ENCODE measurements around the gene TPSAB1.
"Not testable (repeated sequence)": the region's sequence is repeated elsewhere in the genome, so short reads cannot be mapped to it uniquely, and the experiment has no call there.

The TPSAB1 gene

DNA sequence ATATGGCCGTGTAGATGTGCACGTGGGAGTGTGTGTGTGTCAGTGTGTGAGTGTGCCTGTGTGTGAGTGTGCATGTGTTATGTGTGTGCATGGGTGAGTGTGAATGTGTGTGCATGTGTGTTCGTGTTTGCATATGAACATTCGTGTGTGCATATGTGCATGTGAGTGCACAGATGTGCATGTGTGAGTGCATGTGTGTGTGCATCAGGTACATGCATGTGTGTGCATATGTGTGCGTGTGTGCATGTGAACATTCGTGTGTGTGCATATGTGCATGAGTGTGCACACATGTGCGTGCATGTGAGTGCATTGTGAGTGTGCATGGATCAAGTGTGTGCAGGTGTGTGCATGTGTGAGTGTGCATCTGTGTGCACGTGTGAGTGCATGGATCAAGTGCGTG is 2.5 kb upstream of the TPSAB1 start:
- TF ChIP-seq, protein P1, sequence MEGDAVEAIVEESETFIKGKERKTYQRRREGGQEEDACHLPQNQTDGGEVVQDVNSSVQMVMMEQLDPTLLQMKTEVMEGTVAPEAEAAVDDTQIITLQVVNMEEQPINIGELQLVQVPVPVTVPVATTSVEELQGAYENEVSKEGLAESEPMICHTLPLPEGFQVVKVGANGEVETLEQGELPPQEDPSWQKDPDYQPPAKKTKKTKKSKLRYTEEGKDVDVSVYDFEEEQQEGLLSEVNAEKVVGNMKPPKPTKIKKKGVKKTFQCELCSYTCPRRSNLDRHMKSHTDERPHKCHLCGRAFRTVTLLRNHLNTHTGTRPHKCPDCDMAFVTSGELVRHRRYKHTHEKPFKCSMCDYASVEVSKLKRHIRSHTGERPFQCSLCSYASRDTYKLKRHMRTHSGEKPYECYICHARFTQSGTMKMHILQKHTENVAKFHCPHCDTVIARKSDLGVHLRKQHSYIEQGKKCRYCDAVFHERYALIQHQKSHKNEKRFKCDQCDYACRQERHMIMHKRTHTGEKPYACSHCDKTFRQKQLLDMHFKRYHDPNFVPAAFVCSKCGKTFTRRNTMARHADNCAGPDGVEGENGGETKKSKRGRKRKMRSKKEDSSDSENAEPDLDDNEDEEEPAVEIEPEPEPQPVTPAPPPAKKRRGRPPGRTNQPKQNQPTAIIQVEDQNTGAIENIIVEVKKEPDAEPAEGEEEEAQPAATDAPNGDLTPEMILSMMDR (IDR thresholded peaks at IDR 0.05; ENCODE audit: low read depth, low read length), result no peak
- H3K4me3 ChIP-seq (ENCODE audit: low read depth, low read length), result no peak overlapping the region

DNA sequence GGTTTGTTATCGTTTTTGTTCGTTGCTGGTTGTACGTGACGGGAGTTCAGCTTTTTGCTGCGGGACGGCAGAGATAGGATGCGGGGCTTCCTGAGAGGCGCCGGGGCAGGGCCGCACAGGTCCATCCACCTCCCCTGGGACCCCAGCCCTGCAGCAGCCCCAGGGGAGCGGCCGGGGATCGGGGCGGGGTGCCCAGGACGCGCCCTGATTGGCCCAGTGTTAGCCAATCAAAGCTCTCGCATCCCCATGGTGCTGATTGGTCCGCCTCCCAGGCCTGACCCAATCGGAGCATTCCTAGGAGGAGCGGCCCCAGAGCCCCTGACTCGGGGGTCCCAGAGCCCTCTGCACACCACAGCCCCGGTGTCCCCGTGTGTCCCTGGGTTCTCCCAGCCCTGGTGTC is 1.6 kb upstream of the TPSAB1 start:
- H3K4me3 ChIP-seq (ENCODE audit: low read depth, low read length), result not testable (repeated sequence)

DNA sequence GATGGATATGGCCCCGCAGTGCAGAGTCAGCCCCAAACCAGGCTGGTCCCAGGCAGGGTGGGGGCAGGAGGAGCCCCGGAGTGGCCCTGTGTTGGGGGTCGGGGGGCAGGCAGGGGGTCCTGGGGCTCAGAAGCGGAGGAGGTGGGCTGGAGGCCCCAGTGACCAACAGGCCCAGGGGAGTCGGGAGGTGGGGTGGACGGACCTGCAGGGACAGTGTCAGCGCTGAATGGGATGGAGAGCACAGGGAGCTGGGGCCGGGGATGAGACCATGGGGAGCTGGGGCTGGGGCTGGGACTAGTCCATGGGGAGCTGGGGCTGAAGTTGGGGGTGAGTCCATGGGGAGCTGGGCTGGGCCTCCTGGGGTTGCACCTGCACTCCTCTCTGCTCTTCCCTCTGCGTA is 930 bp upstream of the TPSAB1 start:
- not testable (repeated sequence) for H3K4me3 ChIP-seq (ENCODE audit: low read depth, low read length)

DNA sequence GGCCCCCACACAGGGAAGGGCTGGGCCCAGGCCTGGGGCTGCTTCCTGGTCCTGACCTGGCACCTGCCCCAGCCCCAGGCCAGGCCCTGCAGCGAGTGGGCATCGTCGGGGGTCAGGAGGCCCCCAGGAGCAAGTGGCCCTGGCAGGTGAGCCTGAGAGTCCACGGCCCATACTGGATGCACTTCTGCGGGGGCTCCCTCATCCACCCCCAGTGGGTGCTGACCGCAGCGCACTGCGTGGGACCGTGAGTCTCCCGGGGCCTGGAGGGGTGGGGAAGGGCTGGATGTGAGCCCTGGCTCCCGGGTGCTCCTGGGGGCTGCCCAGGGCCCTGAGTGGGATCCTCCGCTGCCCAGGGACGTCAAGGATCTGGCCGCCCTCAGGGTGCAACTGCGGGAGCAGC is 576 bp downstream of the TPSAB1 start:
- not testable (repeated sequence) for H3K4me3 ChIP-seq (ENCODE audit: low read depth, low read length)

DNA sequence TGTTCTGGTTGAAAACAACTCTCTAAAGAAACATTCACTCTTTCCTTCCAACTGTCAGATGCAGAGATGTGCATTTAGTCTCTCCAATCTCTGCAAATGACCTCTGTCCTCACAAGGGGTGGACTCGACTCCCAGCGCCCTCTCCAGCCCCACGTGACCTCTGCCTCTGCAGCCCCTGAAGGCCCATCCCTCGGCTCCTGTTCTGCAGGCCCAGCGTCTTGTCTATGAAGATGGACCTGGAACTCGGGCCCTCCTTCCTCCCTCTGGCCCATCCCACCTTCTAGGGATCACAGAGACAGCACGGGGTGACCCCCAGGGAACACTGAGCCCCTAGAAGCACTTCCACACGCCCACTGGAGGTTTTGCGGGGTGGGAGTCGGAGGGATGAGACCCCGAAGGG is 2.9 kb downstream of the TPSAB1 start:
- H3K4me3 ChIP-seq (ENCODE audit: low read depth, low read length), result not testable (repeated sequence)

DNA sequence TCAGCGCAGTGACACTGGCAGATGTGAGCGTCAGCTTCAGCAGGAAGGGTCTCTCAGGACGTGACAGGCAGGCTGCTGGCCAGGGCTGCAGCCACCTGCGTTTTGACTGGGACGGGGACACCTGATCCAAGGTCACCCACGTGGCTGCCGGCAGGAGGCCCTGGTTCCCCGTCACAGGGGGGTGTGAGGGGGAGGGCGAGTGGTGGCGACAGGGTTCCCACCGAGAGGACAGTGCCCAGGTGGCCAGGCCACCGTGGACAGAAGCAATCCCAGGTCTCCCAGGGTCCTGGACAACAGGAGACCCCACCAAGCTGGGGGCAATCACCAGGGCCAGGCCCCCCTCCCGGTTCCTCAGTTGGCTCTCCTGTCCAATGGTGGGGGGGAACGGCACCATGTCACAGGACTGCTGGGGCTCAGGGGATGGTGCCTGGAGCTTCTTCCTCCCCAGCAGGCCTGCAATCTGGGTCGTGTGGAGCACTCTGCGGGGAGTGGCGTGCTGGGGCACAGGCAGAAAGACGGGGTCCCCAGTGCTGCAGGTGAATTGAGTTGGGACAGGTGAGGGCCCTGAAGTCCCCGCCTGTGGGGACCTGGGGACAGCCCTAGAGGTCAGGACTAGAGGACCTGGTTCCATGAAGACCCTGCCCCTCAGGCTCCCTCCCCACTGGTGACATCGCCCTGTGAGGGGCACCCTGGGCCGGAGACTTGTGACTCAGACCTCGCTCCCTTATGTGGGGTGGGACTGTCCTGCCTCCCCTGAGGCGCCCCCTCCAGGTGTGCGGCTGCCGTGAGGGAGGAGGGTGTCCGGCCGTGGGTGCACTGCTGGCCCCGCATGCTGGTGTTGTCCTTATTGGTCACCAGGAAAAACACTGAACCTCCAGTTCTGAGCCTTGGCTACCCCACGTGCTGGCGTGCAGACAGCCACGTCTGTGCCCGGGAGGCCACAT is 3.7 kb downstream of the TPSAB1 start:
- not testable (repeated sequence) for H3K4me3 ChIP-seq (ENCODE audit: low read depth, low read length)

DNA sequence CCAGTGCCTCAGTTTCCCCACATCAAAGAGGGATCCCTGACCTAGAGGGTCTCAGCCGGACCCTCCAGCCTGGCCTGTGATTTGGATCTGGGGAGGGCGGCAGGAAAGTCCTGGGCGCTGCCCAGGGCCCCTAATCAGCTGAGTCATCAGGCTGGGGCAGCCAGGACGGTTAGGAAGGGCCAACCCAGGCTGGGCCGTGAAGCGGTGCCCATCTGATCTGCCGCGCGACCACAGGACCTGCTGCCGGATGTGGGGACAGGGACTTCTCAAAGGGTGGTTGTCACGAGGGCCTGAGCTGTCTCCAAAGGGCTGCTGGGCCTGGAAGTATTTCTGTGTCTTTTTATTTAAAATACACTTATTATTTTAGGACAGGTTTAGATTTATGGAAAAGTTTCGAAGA is 4.4 kb downstream of the TPSAB1 start:
- TF ChIP-seq, protein P1 (IDR thresholded peaks at IDR 0.05; ENCODE audit: low read depth, low read length), result no peak
- H3K4me3 ChIP-seq (ENCODE audit: low read depth, low read length), result no peak overlapping the region

DNA sequence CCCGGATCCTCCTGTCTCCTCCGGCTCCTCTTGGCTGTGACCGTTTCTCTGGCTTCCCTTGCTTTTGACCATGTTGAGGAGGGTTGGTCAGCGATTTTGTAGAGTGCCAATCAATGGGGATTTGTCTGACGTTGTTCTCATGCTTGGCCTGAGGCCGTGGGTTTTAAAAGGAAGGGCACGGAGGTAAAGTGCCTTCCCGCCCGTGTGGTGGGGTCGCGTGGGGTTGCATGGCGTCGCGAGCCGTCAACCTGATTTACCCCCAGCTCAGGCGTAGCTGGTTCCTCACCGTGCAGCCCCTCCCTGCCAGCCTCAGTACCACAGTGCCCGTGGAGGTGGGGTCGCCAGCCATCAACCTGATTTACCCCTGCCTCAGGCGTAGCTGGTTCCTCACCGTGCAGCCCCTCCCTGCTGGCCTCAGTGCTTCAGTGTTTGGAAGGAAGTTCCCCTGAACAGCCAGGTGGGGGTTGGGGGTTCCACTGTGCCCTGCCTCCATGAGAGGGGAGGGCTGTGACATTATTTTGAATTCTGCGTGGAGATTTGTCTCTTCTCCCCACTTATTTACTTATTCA is 5.0 kb downstream of the TPSAB1 start:
- TF ChIP-seq, protein P1 (IDR thresholded peaks at IDR 0.05; ENCODE audit: low read depth, low read length), result no peak
- no peak overlapping the region for H3K4me3 ChIP-seq (ENCODE audit: low read depth, low read length)

DNA sequence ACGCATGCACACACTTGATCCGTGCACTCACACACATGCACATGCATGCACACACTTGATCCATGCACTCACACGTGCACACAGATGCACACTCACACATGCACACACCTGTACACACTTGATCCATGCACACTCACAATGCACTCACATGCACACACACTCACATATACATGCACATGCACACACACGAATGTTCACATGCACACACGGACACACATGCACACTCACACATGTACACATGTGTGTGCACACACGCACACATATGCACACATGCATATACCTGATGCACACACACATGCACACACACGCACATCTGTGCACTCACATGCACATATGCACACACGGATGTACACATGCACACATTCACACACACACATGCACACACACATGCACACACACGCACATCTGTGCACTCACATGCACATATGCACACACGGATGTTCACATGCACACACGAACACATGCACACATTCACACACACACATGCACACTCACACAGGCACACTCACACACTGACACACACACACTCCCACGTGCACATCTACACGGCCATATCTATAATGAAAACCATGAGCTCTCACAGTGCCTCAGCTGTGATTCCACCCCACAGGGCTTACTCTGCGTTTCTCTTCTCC is 7.5 kb downstream of the TPSAB1 start:
- H3K4me3 ChIP-seq (ENCODE audit: low read depth, low read length), result not testable (repeated sequence)

DNA sequence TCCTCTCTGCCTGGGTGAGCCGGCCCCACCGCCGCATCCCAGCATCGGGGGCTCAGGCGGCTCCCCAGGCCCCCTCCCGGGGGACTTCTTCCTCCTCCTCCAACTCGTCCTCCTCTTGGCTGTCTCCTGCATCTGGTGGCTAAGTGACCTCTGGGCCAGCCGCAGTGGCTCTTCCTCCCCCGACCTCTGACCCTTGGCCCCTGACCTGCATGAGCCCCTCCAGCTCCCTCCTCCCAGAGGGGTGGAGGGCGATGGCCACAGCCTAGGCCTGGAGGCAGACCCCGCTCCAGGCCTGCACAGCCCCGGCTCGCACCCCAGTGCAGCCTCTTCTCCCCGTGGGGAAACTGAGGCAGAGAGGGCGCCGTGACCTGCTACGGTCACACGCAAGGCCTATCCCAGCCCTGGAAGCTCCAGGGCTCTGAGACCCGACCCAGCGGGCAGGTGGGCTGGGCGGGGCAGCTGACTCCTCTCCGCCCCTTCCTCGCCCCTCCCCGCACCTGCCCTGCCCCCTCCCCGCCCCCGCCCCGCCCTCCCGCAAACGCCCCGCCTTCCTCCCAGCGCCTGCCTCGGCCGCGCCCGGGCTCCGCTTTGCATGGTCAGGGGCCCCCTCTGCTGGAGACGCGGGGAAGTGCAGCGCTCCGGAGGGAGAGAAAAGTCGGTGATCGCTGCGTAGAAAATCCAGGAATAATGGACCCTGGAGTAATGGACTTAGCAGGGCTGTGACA is 8.7 kb downstream of the TPSAB1 start:
- H3K4me3 ChIP-seq (ENCODE audit: low read depth, low read length), result not testable (repeated sequence)

DNA sequence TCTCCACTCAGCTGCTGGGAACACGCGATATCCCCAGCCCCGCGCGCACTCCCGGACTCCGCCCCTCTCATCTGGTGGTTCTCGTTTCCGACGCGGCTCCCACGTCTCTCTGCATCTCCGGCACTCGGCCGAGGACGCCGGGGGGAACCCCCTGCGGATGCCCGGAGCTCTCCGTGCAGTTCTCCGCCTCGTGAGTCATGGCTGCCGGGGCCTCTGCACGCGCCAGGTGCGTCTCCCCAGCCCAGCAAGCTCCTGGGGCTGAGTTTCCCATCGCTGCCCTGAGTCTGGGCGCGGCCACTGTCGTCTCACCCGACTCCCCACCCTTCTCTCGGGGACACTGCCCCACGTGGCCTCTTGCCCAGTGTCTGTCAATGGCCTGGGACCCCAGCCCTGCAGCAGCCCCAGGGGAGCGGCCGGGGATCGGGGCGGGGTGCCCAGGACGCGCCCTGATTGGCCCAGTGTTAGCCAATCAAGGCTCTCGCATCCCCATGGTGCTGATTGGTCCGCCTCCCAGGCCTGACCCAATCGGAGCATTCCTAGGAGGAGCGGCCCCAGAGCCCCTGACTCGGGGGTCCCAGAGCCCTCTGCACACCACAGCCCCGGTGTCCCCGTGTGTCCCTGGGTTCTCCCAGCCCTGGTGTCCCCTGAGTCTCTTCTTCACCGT is 13.3 kb downstream of the TPSAB1 start:
- not testable (repeated sequence) for H3K4me3 ChIP-seq (ENCODE audit: low read depth, low read length)

DNA sequence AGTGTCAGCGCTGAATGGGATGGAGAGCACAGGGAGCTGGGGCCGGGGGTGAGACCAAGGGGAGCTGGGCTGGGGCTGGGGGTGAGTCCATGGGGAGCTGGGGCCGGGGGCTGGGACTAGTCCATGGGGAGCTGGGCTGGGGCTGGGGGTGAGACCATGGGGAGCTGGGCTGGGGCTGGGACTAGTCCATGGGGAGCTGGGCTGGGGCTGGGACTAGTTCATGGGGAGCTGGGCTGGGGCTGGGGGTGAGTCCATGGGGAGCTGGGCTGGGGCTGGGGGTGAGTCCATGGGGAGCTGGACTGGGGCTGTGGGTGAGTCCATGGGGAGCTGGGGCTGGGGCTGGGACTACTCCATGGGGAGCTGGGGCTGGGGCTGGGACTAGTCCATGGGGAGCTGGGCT is 14.3 kb downstream of the TPSAB1 start:
- H3K4me3 ChIP-seq (ENCODE audit: low read depth, low read length), result not testable (repeated sequence)

DNA sequence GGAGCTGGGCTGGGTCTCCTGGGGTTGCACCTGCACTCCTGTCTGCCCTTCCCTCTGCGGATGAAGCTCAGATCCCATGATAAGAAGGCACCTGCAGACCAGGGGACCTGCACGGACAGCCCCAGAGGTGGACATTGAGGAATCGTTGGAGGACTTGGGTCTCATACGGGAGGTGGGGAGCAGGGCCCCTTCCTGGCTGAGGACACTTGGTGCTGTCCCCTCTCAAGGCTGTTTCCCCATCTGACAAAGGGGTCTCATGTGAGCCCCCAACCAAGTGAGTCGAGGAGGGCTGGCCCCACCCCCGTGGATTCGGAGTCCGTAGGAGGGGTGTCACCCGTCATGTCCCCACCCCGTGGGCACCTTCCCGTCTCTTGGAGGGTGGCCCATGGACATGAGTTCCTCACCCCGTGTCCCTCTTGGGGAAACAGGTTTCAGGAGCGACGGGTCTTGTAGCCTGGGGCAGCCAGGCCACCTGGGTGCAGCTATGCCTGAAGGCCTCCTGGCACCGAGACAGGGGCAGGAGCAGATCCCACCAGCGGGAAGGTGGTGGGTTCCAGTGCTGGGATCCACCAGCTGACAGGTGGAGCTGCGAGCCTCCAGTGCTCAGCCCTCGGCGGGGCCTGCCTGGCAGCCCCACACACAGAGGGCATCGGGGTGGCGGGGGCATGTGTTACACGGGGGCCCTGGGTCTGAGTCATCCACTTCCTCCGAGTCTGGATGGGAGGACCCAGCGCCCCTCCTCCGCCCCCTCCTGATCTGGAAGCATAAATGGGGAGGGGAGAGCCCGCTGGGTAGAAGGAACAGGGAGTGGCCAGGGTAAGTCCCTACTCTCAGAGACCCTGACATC is 15.0 kb downstream of the TPSAB1 start, which contains the start of gene TPSD1:
Gene TPSD1, plus strand, starts transcription at position 794 of the 847 bp plus-strand sequence. CDS start 212 bp downstream, outside the sequence.
- not testable (repeated sequence) for H3K4me3 ChIP-seq (ENCODE audit: low read depth, low read length)

DNA sequence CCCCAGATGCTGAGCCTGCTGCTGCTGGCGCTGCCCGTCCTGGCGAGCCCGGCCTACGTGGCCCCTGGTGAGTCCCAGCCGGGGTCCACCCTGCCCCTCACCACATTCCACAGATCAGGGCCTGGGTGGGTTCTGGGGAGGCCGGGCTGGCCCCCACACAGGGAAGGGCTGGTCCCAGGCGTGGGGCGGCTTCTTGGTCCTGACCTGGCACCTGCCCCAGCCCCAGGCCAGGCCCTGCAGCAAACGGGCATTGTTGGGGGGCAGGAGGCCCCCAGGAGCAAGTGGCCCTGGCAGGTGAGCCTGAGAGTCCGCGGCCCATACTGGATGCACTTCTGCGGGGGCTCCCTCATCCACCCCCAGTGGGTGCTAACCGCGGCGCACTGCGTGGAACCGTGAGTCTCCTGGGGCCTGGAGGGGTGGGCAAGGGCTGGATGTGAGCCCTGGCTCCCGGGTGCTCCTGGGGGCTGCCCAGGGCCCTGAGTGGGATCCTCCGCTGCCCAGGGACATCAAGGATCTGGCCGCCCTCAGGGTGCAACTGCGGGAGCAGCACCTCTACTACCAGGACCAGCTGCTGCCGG is 15.9 kb downstream of the TPSAB1 start:
- not testable (repeated sequence) for H3K4me3 ChIP-seq (ENCODE audit: low read depth, low read length)
